Stimulated activated CD4-positive, alpha-beta T cell treated with anti-CD3 and anti-CD28 coated beads, TNF-alpha, amount 100 ng/mL, for 4 hours (primary cell): ENCODE measurements around the gene DVL2.
A peak's percentile ranks its signal among the peaks of the same experiment; 100 is the strongest.

Experiments used
- DNase-seq, 3 experiments: peaks; one replicate each; pipeline ENCODE4 v3.0.0-alpha.2; 2020; ENCODE audit warnings: low read depth in 3 of 3

Gene DVL2

DNA sequence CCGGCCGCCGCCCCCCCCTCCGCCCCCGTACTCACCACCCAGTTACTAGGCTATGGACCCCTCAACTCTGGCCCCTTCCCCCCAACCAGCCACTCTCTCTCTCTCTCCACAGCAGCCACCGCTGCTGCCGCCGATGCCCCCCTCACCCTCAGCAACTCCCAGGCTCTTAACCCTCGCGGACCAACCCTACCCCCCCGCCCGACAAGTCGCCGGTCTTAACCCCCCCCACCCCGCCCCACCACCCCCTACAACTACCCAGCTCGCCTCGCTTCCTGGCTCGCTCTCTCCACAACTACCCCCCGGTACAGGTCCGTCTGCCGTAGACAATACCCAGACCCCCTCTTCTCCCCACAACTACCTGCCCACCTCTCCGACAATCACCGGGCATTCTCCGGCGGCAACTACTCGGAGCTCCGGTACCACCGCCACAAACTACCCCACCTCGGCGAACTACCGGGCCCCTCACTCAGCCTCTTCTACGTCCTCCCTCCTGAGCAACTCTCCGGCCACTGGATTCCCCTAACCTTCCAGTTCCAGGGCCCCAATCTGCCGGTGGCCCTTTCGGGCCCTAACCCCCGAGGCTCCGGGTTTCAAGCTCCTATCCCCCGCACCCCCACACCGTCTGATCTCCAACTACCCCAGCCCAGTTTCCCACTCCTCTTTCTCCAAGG, 4.2 kb upstream of the DVL2 start:
- no peak for DNase-seq

DNA sequence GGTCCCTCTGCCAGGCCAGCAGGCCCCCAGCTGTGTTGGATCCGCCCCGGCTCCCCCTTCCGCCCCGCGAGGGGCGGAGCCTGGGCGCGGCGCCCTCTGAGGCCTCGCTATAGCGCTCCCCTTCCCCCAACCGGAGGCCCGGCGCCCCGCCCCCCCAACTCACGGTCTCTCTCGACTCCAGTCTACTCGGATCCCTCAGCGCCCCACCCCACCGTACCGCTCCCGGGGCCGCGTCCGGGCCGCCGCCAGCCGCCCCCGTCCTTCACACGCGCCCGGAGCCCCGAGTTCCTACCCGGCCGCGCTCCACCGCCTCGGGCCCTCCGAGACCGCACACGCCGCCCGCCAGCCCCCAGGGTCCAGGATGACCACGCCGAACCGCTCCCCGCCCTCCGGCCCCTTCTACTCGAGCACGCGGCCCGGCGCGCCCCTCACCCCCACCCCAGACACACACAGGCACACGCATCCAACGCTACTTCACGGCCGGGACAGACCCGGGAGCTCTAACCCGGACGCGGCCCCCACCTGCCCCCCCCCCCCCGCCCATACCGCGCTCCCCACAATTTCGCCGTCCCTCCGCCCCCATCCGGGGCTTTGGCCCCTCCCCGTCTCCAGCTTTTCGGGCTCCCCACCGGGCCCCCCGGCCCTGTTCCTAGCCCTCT, 3.6 kb upstream of the DVL2 start:
- DNase-seq: peak; percentile 79 to 84 (median 79)

DNA sequence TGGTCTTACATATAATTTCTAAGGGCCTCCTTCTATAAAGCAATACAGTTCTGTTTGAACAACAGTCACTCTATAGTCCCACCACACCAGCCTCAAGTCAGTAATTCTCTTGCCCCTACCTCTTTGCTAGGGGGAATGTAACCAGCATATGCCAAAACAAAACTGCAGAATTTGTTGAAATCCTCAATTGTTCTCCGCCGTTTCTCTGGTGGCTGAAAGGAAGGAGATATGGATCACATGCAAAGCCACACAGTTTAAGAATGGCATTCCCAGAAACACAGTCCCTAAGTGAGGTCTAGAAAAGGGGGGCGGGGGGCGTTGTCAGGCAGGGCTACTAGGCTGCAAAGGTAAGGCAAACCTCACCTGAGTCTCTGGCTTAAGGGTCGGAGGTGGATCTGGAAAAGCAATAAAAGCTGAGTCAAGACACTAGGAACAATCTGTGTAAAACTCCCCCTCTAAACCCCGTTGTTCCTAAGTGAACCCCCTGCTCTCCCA, 3.0 kb upstream of the DVL2 start:
- DNase-seq: no peak

GRCh38 chr17:7236808-7237207, 2.5 kb upstream of the DVL2 start:
- DNase-seq: no peak

- no peak for DNase-seq
Observed at GRCh38 chr17:7235693-7236665, 1.7 kb upstream of the DVL2 start.

DNA sequence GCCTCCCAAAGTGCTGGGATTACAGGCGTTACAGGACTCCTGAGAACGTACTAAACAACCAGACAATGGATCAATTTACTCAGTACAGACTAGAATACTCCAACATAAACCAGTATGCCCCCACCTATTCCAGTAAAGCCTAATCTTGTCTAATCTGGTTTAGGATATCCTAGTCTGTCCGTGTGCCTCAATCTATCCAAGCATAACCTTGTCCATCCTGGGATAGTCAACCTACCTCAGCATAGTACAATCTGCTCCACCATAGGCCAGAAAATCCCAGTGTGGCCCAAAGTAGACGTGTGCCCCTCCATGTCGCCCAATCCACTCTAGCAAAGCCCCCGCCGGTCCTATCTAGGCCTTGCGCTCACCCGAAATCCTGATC, 625 bp downstream of the DVL2 start:
- no peak for DNase-seq

DNA sequence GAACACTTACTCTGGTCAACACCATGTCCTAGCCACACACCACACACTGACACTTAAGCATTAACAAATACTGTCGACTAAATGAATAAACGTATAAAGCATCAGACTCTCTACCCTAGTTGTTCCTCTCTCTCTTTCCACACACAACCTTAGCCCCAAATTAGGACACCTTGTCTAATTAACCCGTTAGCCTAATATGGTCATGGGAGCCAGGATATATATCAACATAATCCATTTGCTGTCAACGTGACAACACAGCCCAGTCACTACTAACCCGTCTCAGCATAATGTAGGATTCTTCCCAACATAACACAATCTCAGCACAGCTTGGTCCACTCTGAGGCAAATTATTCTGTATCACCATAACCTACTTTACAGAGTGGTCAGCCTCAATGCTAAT, 2.2 kb downstream of the DVL2 start:
- DNase-seq: no peak

- no peak for DNase-seq
Observed at GRCh38 chr17:7229504-7229903, 4.8 kb downstream of the DVL2 start.

DNA sequence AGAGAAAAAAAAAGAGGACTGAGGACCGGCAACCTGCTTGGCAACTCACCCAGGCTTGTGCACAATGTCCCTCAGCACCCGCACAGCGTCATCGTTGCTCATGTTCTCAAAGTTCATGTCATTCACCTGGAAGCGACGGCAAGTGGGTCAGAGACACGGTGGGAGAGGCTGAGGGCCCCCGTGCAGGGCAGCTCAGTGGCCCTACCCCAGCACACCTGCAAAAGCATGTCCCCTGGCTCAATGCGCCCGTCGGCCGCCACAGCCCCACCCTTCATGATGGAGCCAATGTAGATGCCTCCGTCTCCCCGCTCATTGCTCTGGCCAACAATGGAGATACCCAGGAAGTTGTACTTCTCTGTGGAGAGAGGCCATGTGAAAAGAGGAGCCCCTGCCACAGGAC, 5.4 kb downstream of the DVL2 start:
- no peak for DNase-seq

GRCh38 chr17:7226721-7227710, 7.3 kb downstream of the DVL2 start:
- no peak for DNase-seq

- no peak for DNase-seq
Observed at GRCh38 chr17:7225711-7226331, 8.5 kb downstream of the DVL2 start.

- no peak for DNase-seq
Observed at GRCh38 chr17:7224661-7225111, 9.6 kb downstream of the DVL2 start.

GRCh38 chr17:7224110-7224509, 10.2 kb downstream of the DVL2 start:
- DNase-seq: no peak

DNA sequence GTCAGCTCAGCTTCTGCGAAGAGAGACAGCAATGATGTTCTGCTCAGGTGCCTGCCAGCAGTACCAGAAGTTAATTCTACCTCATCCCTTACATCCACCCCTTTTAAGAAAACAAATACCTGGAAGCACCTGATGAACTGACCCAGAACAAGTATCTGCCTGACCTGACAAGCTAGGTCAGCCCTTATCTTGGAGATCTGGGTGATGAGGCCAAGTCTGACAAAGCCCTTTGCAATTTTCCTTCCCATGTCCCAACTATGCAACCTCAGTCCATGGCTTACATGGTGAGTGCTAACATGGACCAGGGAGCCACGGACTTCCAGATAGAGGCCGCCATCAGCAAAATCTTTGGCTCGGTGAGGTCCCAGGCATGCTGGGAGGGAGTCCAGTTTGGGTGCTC, 10.9 kb downstream of the DVL2 start:
- no peak for DNase-seq

DNA sequence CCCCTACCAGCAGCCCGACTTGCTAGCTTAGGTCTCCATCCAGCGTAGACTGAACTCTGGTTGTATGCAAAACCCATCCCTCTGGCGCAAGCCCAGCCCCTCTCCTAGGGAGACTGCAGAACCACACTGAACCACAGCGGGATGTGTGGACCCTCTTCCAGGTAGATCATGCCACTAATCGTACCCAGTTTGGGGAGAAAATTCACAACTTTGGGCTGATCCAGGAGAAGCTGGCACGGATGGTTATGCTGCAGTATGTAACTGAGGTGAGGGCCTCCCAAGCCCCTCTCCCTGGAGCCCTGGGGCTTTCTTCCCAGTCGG, 11.4 kb downstream of the DVL2 start:
- no peak for DNase-seq

GRCh38 chr17:7222093-7222971, 12.0 kb downstream of the DVL2 start:
- DNase-seq: no peak

GRCh38 chr17:7221278-7222092, 12.8 kb downstream of the DVL2 start:
- DNase-seq: no peak

DNA sequence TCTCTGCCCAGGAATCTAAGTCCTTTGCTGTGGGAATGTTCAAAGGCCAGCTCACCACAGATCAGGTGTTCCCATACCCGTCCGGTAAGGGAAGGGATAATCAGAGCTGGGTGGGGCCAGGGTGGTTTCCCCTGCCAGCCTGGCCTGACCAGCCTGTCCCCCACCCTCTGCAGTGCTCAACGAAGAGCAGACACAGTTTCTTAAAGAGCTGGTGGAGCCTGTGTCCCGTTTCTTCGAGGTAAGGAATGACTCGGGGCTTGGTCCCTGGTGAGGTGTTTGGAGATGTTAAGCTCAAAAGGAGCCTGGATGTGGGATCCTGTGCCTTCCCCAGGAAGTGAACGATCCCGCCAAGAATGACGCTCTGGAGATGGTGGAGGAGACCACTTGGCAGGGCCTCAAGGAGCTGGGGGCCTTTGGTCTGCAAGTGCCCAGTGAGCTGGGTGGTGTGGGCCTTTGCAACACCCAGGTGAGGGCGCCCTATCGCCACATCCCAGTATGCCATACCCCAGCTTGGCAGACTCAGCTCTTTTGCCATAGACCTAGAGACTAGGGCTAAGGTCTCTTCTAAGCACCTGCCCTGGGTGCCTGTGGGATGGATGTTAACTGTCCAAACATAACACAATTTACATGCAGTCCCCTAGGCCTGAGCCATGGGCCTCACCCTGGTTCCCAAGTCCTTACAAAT, 13.6 kb downstream of the DVL2 start:
- peak in 2 of 3 experiments; percentile 33 to 47 for DNase-seq
